ENCODE measurements around the gene MRFAP1L1.

MRFAP1L1 gene

GRCh38 chr4:6660430-6660829, 49.2 kb downstream of the MRFAP1L1 start:
- H3K36me3 ChIP-seq (ENCODE audit: control insufficient read depth, insufficient read depth, low read length), result no peaks in the 10 kb centered on the region; the same call in 1 of the 2 replicates

GRCh38 chr4:6659897-6660296, 49.8 kb downstream of the MRFAP1L1 start:
- Histone ChIP-seq H3K4me3 (ENCODE audit: low read length) (no peak overlapping the region), H3K4me1 (ENCODE audit: control insufficient read depth, insufficient read depth, low read length) (no peaks in the 10 kb centered on the region), H3K9me3 (ENCODE audit: control insufficient read depth, insufficient read depth, low read length) (no peaks in the 10 kb centered on the region), H3K36me3 (ENCODE audit: control insufficient read depth, insufficient read depth, low read length) (no peaks in the 10 kb centered on the region; the same call in 1 of the 2 replicates), H3K27me3 (ENCODE audit: control insufficient read depth, insufficient read depth, low read length) (peaks cover 25% of the 10 kb centered on the region; the same call in 1 of the 2 replicates), H3K27ac (ENCODE audit: low read length) (no peak overlapping the region)
- no CpG with 5 or more reads among the region's 2 CpGs for WGBS (ENCODE audit: insufficient coverage, insufficient read length)
- no peak for DNase-seq (ENCODE audit: low read depth, low spot score)

More at GRCh38 chr4:6660430-6660829, 49.2 kb downstream of the MRFAP1L1 start:
- H3K9me3 ChIP-seq (ENCODE audit: control insufficient read depth, insufficient read depth, low read length), result no peaks in the 10 kb centered on the region
- H3K4me1 ChIP-seq (ENCODE audit: control insufficient read depth, insufficient read depth, low read length), result no peaks in the 10 kb centered on the region
- H3K27ac ChIP-seq (ENCODE audit: low read length), result no peak overlapping the region
- DNase-seq (ENCODE audit: low read depth, low spot score), result no peak
- H3K27me3 ChIP-seq (ENCODE audit: control insufficient read depth, insufficient read depth, low read length), result peaks cover 25% of the 10 kb centered on the region; the same call in 1 of the 2 replicates
- no peak overlapping the region for H3K4me3 ChIP-seq (ENCODE audit: low read length)
- WGBS (ENCODE audit: insufficient coverage, insufficient read length), result no CpG with 5 or more reads among the region's 3 CpGs

GRCh38 chr4:6658597-6659075, 51.0 kb downstream of the MRFAP1L1 start:
- Histone ChIP-seq H3K4me1 (ENCODE audit: control insufficient read depth, insufficient read depth, low read length) (no peaks in the 10 kb centered on the region), H3K36me3 (ENCODE audit: control insufficient read depth, insufficient read depth, low read length) (no peaks in the 10 kb centered on the region; the same call in 1 of the 2 replicates), H3K9me3 (ENCODE audit: control insufficient read depth, insufficient read depth, low read length) (no peaks in the 10 kb centered on the region), H3K4me3 (ENCODE audit: low read length) (peak overlapping the region; percentile 15; the same call in 1 of the 2 replicates), H3K27me3 (ENCODE audit: control insufficient read depth, insufficient read depth, low read length) (peaks cover 24% of the 10 kb centered on the region; the same call in 1 of the 2 replicates), H3K27ac (ENCODE audit: low read length) (no peak overlapping the region)
- no peak for DNase-seq (ENCODE audit: low read depth, low spot score)
- no CpG with 5 or more reads among the region's 52 CpGs for WGBS (ENCODE audit: insufficient coverage, insufficient read length)

- Histone ChIP-seq H3K4me3 (ENCODE audit: low read length) (peak overlapping the region; percentile 15; the same call in 1 of the 2 replicates), H3K36me3 (ENCODE audit: control insufficient read depth, insufficient read depth, low read length) (no peaks in the 10 kb centered on the region; the same call in 1 of the 2 replicates), H3K4me1 (ENCODE audit: control insufficient read depth, insufficient read depth, low read length) (no peaks in the 10 kb centered on the region), H3K9me3 (ENCODE audit: control insufficient read depth, insufficient read depth, low read length) (no peaks in the 10 kb centered on the region), H3K27me3 (ENCODE audit: control insufficient read depth, insufficient read depth, low read length) (peaks cover 19% of the 10 kb centered on the region; the same call in 1 of the 2 replicates), H3K27ac (ENCODE audit: low read length) (no peak overlapping the region)
- WGBS (ENCODE audit: insufficient coverage, insufficient read length), result no CpG with 5 or more reads among the region's 7 CpGs
- no peak for DNase-seq (ENCODE audit: low read depth, low spot score)
These were observed 51.5 kb downstream of the MRFAP1L1 start for GRCh38 chr4:6658209-6658595.
